ENCODE data around the gene HMGCR.

DNA sequence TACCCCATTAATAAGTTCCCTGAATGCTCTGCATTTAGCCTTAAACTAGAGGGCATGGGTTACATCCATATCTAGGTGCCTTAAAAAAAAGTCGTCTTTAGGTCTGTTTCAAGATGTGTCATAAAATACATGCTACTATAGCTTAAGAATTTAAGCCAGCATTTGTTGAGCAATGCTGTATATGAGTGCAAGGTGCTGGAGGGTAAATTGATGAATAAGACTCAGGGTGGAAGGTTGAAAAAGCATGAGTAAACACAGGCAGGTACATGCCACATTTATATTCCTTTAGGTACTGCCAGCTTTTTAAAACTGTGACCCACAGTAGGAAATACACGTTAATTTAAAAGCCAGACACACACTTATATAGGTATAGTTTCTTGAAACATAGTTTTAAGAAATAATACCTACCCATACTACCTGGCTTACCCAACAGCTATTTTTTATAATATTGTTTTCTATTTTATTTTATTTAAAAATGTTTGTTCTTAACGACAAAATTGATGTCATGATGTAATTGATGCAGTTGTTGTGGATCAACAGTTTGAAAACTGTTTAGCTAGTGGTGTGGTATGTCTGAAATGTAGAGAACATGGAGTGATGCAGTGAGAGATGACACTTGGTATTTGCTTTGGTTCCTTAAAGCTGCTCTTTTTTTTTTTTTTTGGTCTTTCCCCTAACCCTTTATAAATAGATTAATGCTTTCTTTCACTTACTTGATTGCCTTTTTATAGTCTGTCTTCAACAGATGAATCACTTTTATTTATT, 3.9 kb downstream of the HMGCR start:
- TF ChIP-seq POLR2A (IDR thresholded peaks at IDR 0.05) (no peak), EP300 (IDR thresholded peaks at IDR 0.05) (no peak)
